Tibial nerve (tissue), 4 donors: ENCODE measurements around the gene TSPAN7. TPM values are rescaled to one million over a fixed set of nuclear protein-coding genes. Genes with fewer than 3 reads are reported as not detected.

Source experiments
- DNase-seq, 2 donors: peaks; one replicate each; pipeline ENCODE4 v3.0.0-alpha.2; 2019; ENCODE audit warnings: low spot score in 2 of 2
- H3K27ac ChIP-seq, 4 donors: fragments of 200-600 bp; sonication (generic) in 3 of 4; one replicate each; pipeline ENCODE4 v1.5.1; 2017 to 2019; ENCODE audit warnings: mild to moderate bottlenecking in 1 of 4
- H3K27me3 ChIP-seq, 2 donors: fragments of 200-600 bp; sonication (generic) in 1 of 2; one replicate each; pipeline versions ENCODE4 v1.5.1 to v1.6.0; 2017 to 2019
- H3K36me3 ChIP-seq, 3 donors: fragments of 200-600 bp; sonication (generic); one replicate each; pipeline ENCODE4 v1.5.1; 2018 to 2019
- H3K4me1 ChIP-seq, 4 donors: fragments of 200-600 bp; sonication (generic) in 3 of 4; one replicate each; pipeline ENCODE4 v1.5.1; 2017 to 2019
- H3K4me3 ChIP-seq, 4 donors: fragments of 200-600 bp; sonication (generic) in 3 of 4; one replicate each; pipeline ENCODE4 v1.5.1; 2017 to 2019; ENCODE audit warnings: mild to moderate bottlenecking in 1 of 4, moderate library complexity in 1 of 4
- H3K9me3 ChIP-seq, 4 donors: fragments of 200-600 bp; sonication (generic) in 3 of 4; one replicate each; pipeline ENCODE4 v1.5.1; 2017 to 2019
- EP300 ChIP-seq, 2 donors: sonication (generic); formaldehyde crosslinking; IDR thresholded peaks; one replicate each; pipeline ENCODE4 v1.6.1; 2017; ENCODE audit warnings: antibody characterized with exemption in 2 of 2, mild to moderate bottlenecking in 1 of 2
- POLR2A ChIP-seq, 2 donors: fragments of 450-650 bp; IDR thresholded peaks; one replicate each; pipeline ENCODE4 v1.6.1; 2017; ENCODE audit warnings: antibody characterized with exemption in 2 of 2, mild to moderate bottlenecking in 2 of 2, moderate library complexity in 2 of 2
- WGBS, 2 donors: methylation state at CpG; one replicate each; pipeline ENCODE4 v1.1.5; 2018; 5-methylcytosine and 5-hydroxymethylcytosine counted together
- total RNA-seq, 4 donors: library from RNA; depleted of rRNA; stranded (reverse); fragments of >200 nt; gene quantifications; one replicate each; pipeline ENCODE4 v1.1.0, GENCODE V29; 2016
- TF ChIP-seq, protein P1 (sequence below), 5 experiments: fragments of 200-600 bp in 3 of 5; fragments of 450-650 bp in 2 of 5; sonication (generic) in 3 of 5; IDR thresholded peaks; one replicate each; pipeline ENCODE4 v1.5.1; 2016 to 2019; ENCODE audit warnings: antibody characterized with exemption in 5 of 5, mild to moderate bottlenecking in 3 of 5, moderate library complexity in 2 of 5

TSPAN7 gene
- total RNA-seq, 4 donors from 2014 or later = 28.5 to 68.2 (median 40.5) TPM

- no peaks in the 10 kb centered on the region for H3K4me1 ChIP-seq
- DNase-seq = no peak
- WGBS, 2 donors = 69 to 90% methylated on average over 2 of the region's 2 CpGs
- no peak overlapping the region for H3K27ac ChIP-seq
- H3K36me3 ChIP-seq = no peaks in the 10 kb centered on the region
- H3K9me3 ChIP-seq = peaks cover 0 to 3% (median 0%) of the 10 kb centered on the region in 4 donors
- TF ChIP-seq, protein P1, sequence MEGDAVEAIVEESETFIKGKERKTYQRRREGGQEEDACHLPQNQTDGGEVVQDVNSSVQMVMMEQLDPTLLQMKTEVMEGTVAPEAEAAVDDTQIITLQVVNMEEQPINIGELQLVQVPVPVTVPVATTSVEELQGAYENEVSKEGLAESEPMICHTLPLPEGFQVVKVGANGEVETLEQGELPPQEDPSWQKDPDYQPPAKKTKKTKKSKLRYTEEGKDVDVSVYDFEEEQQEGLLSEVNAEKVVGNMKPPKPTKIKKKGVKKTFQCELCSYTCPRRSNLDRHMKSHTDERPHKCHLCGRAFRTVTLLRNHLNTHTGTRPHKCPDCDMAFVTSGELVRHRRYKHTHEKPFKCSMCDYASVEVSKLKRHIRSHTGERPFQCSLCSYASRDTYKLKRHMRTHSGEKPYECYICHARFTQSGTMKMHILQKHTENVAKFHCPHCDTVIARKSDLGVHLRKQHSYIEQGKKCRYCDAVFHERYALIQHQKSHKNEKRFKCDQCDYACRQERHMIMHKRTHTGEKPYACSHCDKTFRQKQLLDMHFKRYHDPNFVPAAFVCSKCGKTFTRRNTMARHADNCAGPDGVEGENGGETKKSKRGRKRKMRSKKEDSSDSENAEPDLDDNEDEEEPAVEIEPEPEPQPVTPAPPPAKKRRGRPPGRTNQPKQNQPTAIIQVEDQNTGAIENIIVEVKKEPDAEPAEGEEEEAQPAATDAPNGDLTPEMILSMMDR (IDR thresholded peaks at IDR 0.05) = no peak
- TF ChIP-seq EP300 (IDR thresholded peaks at IDR 0.05) = no peak
- no peak for TF ChIP-seq POLR2A (IDR thresholded peaks at IDR 0.05)
- no peak overlapping the region for H3K4me3 ChIP-seq
- peaks cover 0 to 8% of the 10 kb centered on the region in 2 donors for H3K27me3 ChIP-seq
Observed at GRCh38 chrX:38594434-38594833, 33.1 kb downstream of the TSPAN7 start.

DNA sequence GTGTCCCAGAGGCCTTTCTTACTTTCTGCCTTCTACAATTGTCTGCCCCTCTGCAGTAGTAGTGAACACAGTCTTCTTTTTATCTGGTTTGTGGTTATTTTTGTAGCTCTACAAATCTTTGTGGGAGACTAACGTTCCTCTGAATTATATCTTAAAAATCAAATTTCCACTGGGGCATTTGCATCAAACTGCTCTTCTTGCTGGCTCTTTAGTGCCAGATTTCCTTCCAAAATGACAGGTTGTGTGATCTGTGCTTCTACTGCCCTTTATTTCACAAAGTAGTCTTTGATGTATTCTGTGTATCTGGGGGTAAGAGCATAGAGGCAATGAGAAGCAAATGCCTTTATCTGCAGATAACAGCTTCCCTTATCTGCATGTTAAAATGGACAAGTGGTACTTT lies 34.5 kb downstream of the TSPAN7 start:
- no peak for TF ChIP-seq EP300 (IDR thresholded peaks at IDR 0.05)
- TF ChIP-seq POLR2A (IDR thresholded peaks at IDR 0.05) = no peak
- TF ChIP-seq, protein P1 (IDR thresholded peaks at IDR 0.05) = no peak
- H3K27me3 ChIP-seq = peaks cover 0 to 8% of the 10 kb centered on the region in 2 donors
- H3K4me3 ChIP-seq = no peak overlapping the region
- WGBS, 2 donors = 28 to 45% methylated on average over 1 of the region's 1 CpG
- H3K9me3 ChIP-seq = peaks cover 0 to 3% (median 0%) of the 10 kb centered on the region in 4 donors
- H3K27ac ChIP-seq = no peak overlapping the region
- no peaks in the 10 kb centered on the region for H3K4me1 ChIP-seq
- H3K36me3 ChIP-seq = no peaks in the 10 kb centered on the region
- no peak for DNase-seq

DNA sequence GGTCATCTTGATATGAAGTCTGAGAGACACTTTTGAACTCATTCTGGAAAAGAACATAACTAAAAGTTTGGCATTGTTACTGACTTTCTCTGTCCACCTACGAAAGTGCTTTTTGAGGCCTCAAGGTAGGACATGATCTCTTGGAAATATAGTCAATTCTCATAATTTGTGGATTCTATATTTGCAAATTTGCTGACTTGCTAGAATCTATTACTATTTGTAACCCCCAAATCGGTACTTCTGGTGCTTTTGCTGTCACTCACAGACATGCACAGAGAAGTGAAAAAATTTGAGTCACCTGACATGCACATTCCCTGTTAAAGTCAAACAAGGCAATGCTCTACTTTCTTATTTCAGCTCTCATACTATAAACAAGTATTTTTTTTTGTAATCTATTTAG lies 35.6 kb downstream of the TSPAN7 start:
- Histone ChIP-seq H3K27me3 (peaks cover 0 to 8% of the 10 kb centered on the region in 2 donors), H3K4me3 (no peak overlapping the region), H3K27ac (no peak overlapping the region), H3K9me3 (peaks cover 0 to under 1% (median 0%) of the 10 kb centered on the region in 4 donors), H3K36me3 (no peaks in the 10 kb centered on the region), H3K4me1 (no peaks in the 10 kb centered on the region)
- no peak for TF ChIP-seq POLR2A (IDR thresholded peaks at IDR 0.05)
- TF ChIP-seq, protein P1 (IDR thresholded peaks at IDR 0.05) = no peak
- no peak for TF ChIP-seq EP300 (IDR thresholded peaks at IDR 0.05)
- no peak for DNase-seq
- 75 to 85% methylated on average over 2 of the region's 2 CpGs for WGBS, 2 donors

DNA sequence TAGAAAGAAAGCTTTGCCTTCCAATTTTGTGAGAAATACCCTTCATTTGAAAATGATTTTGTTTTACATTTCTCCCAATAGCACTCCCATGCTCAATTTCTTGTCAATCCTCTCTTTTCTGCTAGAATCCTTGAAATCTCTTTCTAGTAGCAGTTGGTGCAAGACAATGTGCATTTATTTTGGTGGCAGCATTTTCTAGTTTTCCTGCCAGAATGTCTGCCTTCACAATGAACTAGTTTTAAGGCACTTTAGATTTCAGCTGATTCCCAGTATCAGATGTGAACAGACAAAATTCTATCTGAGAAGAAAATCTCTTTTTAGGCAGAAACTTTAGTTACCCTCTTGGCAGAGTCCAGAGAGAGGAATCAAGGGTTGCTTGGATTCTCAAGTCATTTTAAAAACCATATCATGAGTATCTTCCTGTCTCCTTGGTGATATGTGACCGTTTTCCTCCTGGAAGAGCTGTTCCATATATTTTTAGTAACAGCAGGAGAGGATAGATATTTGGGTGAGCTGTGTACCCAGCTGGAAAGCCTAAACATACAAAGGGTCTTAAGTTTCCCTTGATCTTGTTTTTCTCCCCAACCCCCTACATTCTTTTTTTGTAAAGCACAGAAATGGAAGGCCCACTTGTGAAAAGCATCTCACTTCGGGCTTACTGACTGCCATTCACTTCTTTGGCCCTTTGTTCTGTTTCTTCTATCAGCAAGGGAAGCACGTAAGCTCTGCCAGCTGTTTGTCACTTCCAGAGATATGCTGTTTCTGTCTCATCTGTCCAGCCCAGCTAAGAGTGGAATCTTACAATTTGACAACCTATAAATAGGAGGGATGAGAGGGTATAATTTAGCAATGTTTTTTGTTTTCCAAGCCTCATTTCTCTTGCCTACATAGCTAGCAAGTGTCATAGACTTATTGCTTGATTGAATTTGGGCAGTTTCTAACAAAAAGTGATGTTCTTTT lies 38.7 kb downstream of the TSPAN7 start:
- Histone ChIP-seq H3K27me3 (peaks cover 0 to 8% of the 10 kb centered on the region in 2 donors), H3K36me3 (no peaks in the 10 kb centered on the region), H3K27ac (no peak overlapping the region), H3K4me3 (no peak overlapping the region), H3K9me3 (no peaks in the 10 kb centered on the region), H3K4me1 (no peaks in the 10 kb centered on the region)
- WGBS, 2 donors = 21 to 28% methylated on average over 3 of the region's 3 CpGs
- TF ChIP-seq POLR2A (IDR thresholded peaks at IDR 0.05) (no peak), EP300 (IDR thresholded peaks at IDR 0.05) (no peak)
- TF ChIP-seq, protein P1 (IDR thresholded peaks at IDR 0.05) = no peak
- DNase-seq = no peak

GRCh38 chrX:38601866-38602265 lies 40.5 kb downstream of the TSPAN7 start:
- Histone ChIP-seq H3K4me3 (no peak overlapping the region), H3K9me3 (no peaks in the 10 kb centered on the region), H3K36me3 (no peaks in the 10 kb centered on the region), H3K27me3 (peaks cover 0 to 8% of the 10 kb centered on the region in 2 donors), H3K4me1 (no peaks in the 10 kb centered on the region), H3K27ac (no peak overlapping the region)
- TF ChIP-seq EP300 (IDR thresholded peaks at IDR 0.05) (no peak), POLR2A (IDR thresholded peaks at IDR 0.05) (no peak)
- TF ChIP-seq, protein P1 (IDR thresholded peaks at IDR 0.05) = no peak
- no peak for DNase-seq
